Measurements from ENCODE around the gene FARS2.

Gene FARS2

DNA sequence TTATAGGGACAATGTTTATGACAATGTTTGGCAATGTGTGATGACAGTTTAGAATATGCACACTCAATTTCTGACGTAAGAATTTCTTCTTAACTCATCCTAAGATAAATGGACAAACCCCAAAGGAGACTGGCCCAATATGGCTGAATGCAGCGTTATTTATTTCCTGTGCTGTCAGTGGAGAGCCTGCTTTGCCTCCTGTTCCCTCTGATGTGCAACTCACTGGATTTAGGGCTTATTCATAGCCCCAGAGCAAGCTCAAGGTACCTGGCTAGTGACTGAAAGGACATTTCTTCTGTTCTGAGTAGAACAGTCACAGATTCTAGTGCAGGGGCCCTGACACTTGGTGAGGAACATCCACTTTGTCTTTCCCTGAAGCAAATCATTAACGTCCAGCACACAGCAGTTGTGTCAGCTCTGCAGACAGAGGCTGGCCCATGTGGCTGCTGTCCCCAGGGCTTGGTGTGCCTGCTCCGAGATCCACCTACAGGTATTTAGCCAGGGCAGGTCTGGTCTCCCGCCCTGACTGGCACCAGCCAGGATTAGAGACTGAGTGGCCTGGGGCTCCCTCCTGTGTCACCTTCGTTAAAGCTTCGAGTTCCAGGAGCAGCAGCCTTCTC lies 64.8 kb downstream of the FARS2 start:
- no peak for DNase-seq

DNA sequence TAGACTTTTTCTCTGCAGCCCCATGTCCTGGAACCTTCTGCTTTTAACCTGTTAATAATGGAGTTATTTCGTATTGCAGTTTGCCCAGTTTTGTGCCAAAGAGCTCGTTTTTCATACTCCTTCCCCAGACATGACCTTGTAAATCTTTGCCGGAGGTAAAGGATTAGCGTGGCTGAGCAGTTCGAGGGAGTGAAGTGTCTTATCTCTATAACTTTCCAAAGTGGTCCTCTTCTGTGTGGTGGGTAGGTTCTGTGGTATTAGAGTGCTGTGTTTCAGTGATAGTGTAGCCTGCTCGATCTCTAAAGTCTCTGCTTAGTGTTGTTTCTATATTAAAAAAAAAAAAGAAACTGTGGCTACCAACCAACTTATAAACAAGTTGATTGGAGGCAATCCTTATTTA lies 67.5 kb downstream of the FARS2 start:
- no peak for DNase-seq

GRCh38 chr6:5331845-5332442 lies 70.6 kb downstream of the FARS2 start:
- DNase-seq: no peak

GRCh38 chr6:5333658-5334057 lies 72.3 kb downstream of the FARS2 start:
- DNase-seq: no peak

GRCh38 chr6:5334341-5334740 lies 73.0 kb downstream of the FARS2 start:
- DNase-seq: no peak

- no peak for DNase-seq
Measured at GRCh38 chr6:5335020-5335419, 73.7 kb downstream of the FARS2 start.

DNA sequence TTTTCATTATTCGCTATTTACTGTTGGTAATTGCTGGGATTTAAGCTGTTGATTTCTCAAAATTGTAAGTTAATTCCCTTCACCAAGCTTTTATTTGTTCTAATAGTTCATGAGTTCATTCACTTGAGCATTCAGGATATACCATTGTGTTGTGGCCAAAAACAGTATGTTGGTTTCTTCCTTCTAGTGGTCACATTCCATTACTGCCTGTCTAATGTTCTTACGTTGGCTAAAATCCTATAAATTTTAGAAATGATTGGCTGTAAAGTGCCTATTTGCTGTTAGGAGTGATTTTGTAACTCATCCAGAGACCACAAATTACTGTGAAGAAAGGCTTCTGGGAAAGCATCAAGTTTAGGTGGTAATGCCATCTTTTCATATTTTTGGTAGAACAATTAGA lies 76.3 kb downstream of the FARS2 start:
- DNase-seq: no peak

DNA sequence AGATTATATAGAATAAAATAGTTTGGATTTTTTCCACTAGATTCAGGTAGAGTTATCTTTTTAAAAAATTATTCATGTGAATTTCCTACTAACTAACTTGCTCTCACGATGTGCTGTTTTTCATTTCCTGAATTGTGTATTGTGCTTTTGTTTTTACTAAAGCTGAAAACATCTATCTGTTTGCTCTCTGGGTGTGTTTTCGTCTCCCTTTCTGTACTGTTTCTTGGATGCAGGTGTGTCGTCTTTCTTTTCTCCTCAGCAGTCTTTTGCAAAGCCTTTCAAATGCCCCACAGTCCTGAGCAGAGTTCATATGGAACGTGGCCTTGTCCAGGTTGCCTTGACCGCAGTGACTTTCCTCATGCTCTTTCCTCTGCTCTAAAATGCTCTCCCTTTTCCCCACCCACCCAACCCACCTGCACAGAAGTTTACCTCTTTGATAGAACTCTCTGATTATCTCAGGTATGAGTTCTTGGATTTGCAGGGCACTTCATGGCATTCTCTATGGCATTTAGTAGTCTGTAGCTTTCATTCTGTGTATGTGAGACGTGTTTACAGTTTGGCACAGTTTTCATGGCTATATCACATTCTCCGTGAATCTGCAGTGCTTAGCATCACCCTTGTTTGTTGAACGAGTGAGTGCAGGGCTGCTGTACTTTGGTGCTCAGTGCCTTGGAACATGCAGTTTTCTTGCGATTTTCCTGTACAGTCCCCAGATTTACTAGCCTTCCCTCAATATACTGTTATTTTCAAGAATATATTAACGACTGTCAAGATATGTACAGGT lies 77.1 kb downstream of the FARS2 start:
- no peak for DNase-seq

DNA sequence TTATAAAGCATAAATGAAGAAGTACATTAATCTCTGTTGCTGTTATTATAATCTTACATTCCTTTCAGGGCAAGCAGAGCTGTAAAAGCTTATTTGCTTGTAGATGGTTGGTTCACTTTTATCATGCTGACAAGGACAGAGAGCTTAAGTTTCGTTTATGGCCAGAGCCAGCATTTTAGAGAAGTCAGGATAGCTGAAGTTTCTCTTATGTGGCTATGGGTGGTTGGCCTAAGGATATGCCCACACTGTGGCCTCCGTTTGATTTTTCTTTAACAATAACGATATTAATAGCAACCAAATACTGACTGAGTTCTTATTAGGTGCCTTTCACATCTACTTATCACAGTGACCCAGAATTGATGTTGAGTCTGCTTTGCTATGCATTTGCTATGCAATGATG lies 78.5 kb downstream of the FARS2 start:
- DNase-seq: no peak

DNA sequence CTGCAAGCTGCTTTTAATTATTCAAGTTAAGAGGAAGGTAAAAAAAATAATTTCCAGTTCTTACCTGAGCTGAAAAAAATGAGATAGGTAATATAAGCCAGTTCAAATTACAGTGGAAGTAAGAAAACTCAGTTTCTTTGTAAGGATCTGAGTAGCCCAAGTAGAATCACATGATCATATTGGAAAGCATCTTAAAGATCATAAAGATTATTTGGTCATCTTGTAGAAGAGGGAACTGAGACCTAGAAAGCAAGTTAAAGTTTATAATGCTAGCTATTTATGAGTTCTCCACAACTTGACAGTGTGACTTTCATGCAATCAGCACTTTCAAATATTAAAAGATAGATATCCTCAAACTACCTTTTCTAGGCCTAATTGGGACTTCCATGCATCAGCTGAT lies 80.5 kb downstream of the FARS2 start:
- no peak for DNase-seq

GRCh38 chr6:5343998-5344397 lies 82.7 kb downstream of the FARS2 start:
- no peak for DNase-seq

GRCh38 chr6:5345324-5345723 lies 84.0 kb downstream of the FARS2 start:
- DNase-seq: no peak

GRCh38 chr6:5351552-5352210 lies 90.4 kb downstream of the FARS2 start:
- DNase-seq: no peak

DNA sequence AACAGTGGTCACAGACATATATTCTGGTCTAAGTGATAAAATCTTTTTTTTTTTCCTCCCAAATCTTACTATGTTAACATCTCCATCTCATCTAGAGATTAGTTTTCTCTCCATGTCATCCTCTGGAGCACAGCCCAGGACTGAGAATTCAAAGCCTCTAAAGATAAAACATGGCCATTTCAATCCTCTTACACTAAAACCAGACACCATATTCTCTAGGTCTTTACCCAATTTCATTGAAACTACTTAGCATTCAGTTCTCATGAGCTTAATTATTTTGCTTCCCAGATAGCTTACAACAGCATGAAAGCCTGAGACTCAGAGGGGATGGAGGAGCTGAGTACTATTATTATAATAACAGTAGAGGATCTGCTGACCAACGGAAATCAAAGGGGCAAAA lies 92.7 kb downstream of the FARS2 start:
- DNase-seq: no peak

- no peak for DNase-seq
Measured at GRCh38 chr6:5357486-5357885, 96.2 kb downstream of the FARS2 start.

- DNase-seq: no peak
Measured at GRCh38 chr6:5359417-5359816, 98.1 kb downstream of the FARS2 start.

- no peak for DNase-seq
Measured at GRCh38 chr6:5361396-5361795, 100.1 kb downstream of the FARS2 start.

- DNase-seq: no peak
Measured at GRCh38 chr6:5365436-5366195, 104.3 kb downstream of the FARS2 start.

DNA sequence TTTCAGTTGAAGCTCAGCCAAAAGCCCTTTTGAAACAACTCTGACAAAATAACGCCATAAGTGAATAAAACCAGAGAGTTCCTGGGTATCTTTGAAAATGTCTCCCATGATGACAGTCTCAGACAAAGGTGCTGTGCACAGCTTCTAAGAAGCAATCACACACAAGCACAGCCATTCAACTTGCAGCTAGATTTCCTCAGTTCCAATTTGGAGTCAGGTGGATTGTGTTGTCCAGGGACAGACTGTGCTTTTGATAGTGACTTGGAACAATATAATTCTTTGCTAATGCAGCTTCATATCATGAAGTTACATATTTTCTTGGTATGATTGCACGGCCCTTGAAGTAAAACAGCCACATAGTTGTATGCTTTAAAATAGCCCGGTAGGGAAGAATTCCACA lies 105.6 kb downstream of the FARS2 start:
- DNase-seq: no peak

DNA sequence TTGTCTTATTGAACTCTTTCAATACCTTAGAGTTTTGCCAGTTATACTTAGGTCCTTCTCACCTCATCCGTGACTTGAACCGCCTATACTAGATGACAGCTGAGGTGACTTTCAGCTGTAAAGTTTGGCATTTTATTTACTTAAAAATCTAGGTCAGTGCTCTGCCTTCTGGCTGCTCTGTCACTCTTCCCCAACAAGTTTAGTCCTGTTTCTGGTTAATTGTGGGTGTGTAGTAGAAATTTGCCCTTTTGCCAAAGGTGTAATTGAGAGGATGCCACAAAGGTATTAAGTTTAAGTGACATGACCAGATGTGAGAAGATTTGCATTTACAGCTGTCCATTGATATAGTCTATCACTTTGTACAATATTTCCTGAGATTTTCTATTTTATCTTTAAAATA lies 106.2 kb downstream of the FARS2 start:
- no peak for DNase-seq

- DNase-seq: no peak
Measured at GRCh38 chr6:5373430-5373829, 112.1 kb downstream of the FARS2 start.

GRCh38 chr6:5378331-5378730 lies 117.0 kb downstream of the FARS2 start:
- no peak for DNase-seq

DNA sequence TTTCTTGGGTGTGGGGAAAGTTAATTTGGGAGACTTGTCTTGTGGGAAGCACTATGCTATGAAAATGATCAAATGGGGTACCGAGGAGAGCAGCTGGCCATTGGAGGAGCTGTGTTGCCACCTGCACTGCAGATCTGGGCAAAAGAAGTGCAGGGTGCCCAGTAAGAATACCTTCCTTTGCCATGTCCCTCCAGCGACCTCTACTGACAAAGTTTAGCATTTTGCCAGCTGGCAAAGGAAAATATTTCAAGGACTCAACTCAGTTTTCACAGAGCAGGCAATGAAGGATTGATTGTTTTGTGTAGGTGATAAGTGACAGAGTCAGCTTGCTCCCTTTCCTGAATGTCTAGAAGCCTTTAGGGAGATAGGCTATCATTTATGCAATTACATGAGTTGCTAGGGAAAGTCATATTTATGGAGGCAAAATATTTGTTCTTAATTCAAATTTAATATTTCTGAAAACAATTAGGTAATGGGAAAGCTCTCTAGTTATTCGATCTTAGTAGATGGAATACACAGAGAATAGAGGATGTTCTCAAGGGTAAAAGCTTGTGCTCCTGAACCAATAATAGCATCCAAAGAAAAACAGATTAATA lies 118.4 kb downstream of the FARS2 start:
- no peak for DNase-seq

All from NCI-H2171 (cell line).